OCI-LY3 (cell line): ENCODE results near the gene TLE3.

Experiments used
- H2AFZ ChIP-seq: fragments of 200-600, 300-600 bp; shearing (Covaris generic); 2 replicates; pipeline ENCODE4 v1.6.0; 2014; ENCODE audit warnings: antibody characterized with exemption, low read depth, low read length
- H3K27ac ChIP-seq: fragments of 200-600, 300-600 bp; sonication (generic); 2 replicates; pipeline ENCODE4 v1.5.1; 2014; ENCODE audit warnings: mild to moderate bottlenecking, low read length, moderate library complexity, mixed read lengths
- H3K27me3 ChIP-seq: fragments of 200-600, 300-600 bp; sonication (generic); 2 replicates; pipeline ENCODE4 v1.6.1; 2014; ENCODE audit warnings: low read depth, low read length, mixed read lengths
- H3K36me3 ChIP-seq: fragments of 200-600, 300-600 bp; sonication (generic); replicated peaks from 2 replicates; pipeline ENCODE3; 2014; ENCODE audit warnings: low read depth, low read length, mixed read lengths
- H3K4me1 ChIP-seq: fragments of 300-600, 200-600 bp; sonication (generic); 2 replicates; pipeline ENCODE4 v1.6.1; 2014; ENCODE audit warnings: low read length, mixed read lengths
- H3K4me2 ChIP-seq: fragments of 200-600, 300-600 bp; sonication (generic); 2 replicates; pipeline ENCODE4 v1.6.1; 2014; ENCODE audit warnings: low read length, mixed read lengths
- H3K4me3 ChIP-seq: fragments of 300-600, 200-600 bp; sonication (generic); 2 replicates; pipeline ENCODE4 v1.5.1; 2014; ENCODE audit warnings: antibody characterized with exemption, mild to moderate bottlenecking, low read length, moderate library complexity
- H3K79me2 ChIP-seq: fragments of 300-600, 200-600 bp; shearing (Covaris generic); 2 replicates; pipeline ENCODE4 v1.6.1; 2014; ENCODE audit warnings: mild to moderate bottlenecking, low read length, mixed read lengths
- H3K9ac ChIP-seq: fragments of 300-600, 200-600 bp; shearing (Covaris generic); 2 replicates; pipeline ENCODE4 v1.6.0; 2014; ENCODE audit warnings: mild to moderate bottlenecking, low read length, moderate library complexity
- H3K9me3 ChIP-seq: fragments of 200-600, 300-600 bp; shearing (Covaris generic); 2 replicates; pipeline ENCODE4 v1.6.1; 2014; ENCODE audit warnings: low read length, mixed read lengths; ENCODE audit not compliant: insufficient read depth
- H4K20me1 ChIP-seq: fragments of 200-600, 300-600 bp; sonication (generic); 2 replicates; pipeline ENCODE4 v1.6.1; 2016; ENCODE audit warnings: low read length, mixed read lengths; ENCODE audit not compliant: insufficient read depth
- EZH2phosphoT487 ChIP-seq: fragments of 200-600 bp; shearing (Covaris generic); IDR thresholded peaks from 2 replicates; pipeline ENCODE4 v1.6.1; 2018; ENCODE audit warnings: antibody characterized with exemption, mixed run types, low read depth
- TF ChIP-seq, protein P1 (sequence below): fragments of 200-600, 300-600 bp; sonication (generic); IDR thresholded peaks from 2 replicates; pipeline ENCODE4 v1.5.1; 2014; ENCODE audit warnings: antibody characterized with exemption, low read length, low read depth

TLE3 gene

DNA sequence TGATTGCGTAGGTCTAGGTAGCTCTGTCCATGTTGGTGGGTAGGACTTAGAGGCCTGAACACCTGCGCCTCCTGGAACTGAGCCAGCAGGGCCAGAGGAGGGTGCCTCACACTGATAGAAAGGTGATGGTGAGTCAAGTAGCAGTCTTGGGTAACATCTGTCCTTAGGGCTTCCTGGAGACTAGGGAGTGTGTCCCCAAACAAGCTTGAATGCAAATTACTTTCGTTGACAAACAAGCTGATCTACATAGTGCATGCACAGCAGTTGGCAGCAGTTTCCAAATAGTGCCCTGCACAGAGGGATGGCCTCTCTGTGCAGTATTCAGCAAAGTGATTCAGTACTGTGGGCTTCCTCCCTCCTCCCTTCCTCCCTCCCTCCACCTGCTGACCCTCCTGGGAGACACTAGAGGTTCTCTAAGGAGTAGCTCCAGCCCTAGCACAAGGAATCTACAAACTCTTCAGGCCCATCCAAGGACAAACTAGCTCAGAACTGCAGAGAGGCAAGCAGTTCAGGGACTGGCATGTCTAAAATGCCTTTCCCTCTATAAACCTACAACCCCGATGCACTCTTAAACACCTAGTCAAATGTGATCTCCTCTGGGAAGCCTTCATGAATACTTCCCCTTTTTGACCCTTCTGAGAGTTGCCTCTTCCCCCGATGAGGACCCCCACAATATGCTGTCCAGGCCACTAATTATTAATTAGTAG lies 61.0 kb downstream of the TLE3 start:
- no peaks in the 10 kb centered on the region for H3K27me3 ChIP-seq
- H3K4me2 ChIP-seq: peak overlapping the region; percentile 92
- peak overlapping the region; percentile 96 for H3K27ac ChIP-seq
- no peaks in the 10 kb centered on the region for H4K20me1 ChIP-seq
- TF ChIP-seq EZH2phosphoT487: no peak
- TF ChIP-seq, protein P1, sequence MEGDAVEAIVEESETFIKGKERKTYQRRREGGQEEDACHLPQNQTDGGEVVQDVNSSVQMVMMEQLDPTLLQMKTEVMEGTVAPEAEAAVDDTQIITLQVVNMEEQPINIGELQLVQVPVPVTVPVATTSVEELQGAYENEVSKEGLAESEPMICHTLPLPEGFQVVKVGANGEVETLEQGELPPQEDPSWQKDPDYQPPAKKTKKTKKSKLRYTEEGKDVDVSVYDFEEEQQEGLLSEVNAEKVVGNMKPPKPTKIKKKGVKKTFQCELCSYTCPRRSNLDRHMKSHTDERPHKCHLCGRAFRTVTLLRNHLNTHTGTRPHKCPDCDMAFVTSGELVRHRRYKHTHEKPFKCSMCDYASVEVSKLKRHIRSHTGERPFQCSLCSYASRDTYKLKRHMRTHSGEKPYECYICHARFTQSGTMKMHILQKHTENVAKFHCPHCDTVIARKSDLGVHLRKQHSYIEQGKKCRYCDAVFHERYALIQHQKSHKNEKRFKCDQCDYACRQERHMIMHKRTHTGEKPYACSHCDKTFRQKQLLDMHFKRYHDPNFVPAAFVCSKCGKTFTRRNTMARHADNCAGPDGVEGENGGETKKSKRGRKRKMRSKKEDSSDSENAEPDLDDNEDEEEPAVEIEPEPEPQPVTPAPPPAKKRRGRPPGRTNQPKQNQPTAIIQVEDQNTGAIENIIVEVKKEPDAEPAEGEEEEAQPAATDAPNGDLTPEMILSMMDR: no peak
- H3K4me1 ChIP-seq: peaks cover 77% of the 10 kb centered on the region
- peak overlapping the region; percentile 82 for H3K9ac ChIP-seq
- H3K36me3 ChIP-seq: no peaks in the 10 kb centered on the region
- H3K9me3 ChIP-seq: no peaks in the 10 kb centered on the region
- no peaks in the 10 kb centered on the region for H3K79me2 ChIP-seq
- no peak overlapping the region for H2AFZ ChIP-seq
- peak overlapping the region; percentile 63 for H3K4me3 ChIP-seq

GRCh38 chr15:70035719-70036077 lies 62.0 kb downstream of the TLE3 start:
- Histone ChIP-seq H3K4me2 (peak overlapping the region; percentile 92), H4K20me1 (no peaks in the 10 kb centered on the region), H3K9me3 (no peaks in the 10 kb centered on the region), H3K4me3 (peak overlapping the region; percentile 64), H2AFZ (no peak overlapping the region), H3K27ac (peak overlapping the region; percentile 96), H3K27me3 (no peaks in the 10 kb centered on the region), H3K9ac (peak overlapping the region; percentile 82), H3K4me1 (peaks cover 75% of the 10 kb centered on the region), H3K79me2 (no peaks in the 10 kb centered on the region), H3K36me3 (no peaks in the 10 kb centered on the region)
- TF ChIP-seq, protein P1: no peak
- no peak for TF ChIP-seq EZH2phosphoT487

DNA sequence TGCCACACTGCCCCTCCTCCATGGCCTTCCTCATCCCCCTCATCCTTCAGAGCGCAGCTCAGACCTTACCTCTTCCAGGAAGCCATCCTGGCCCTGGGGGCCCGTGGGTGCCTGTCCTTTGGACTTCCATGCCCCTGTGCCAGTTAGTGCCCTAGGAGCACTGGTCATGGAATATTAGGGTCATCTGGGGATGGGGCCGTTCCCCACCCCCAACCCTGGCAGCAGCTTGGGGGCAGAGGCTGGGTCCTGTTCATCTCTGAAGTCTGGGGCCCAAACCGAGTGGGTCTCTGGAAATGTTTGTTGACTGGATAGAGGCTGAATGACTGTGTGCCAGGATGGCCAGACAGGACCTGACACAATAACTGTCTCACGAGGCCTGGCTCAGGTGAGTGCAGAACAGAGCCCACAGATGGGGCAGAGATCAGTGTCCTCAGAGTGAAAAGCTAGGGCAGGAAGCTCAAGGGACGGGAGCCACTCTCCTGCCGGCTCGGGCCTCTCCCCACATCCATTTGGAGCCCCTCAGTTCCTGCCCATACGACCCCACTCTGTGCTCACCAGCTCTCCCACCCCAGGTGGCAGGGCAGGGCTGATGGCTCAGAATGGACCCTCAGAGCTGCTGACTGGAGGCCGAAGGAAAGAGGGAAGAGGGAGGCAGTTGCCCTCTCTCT lies 62.5 kb downstream of the TLE3 start:
- H3K4me1 ChIP-seq: peaks cover 70% of the 10 kb centered on the region
- H3K9ac ChIP-seq: peak overlapping the region; percentile 79
- peak overlapping the region; percentile 92 for H3K4me2 ChIP-seq
- peak overlapping the region; percentile 17; the same call in 1 of the 2 replicates for H3K4me3 ChIP-seq
- no peak for TF ChIP-seq EZH2phosphoT487
- TF ChIP-seq, protein P1: no peak
- H3K27me3 ChIP-seq: no peaks in the 10 kb centered on the region
- H3K27ac ChIP-seq: peak overlapping the region; percentile 96
- no peaks in the 10 kb centered on the region for H3K9me3 ChIP-seq
- no peak overlapping the region for H2AFZ ChIP-seq
- H3K36me3 ChIP-seq: no peaks in the 10 kb centered on the region
- no peaks in the 10 kb centered on the region for H4K20me1 ChIP-seq
- H3K79me2 ChIP-seq: no peaks in the 10 kb centered on the region

- no peak overlapping the region for H3K4me3 ChIP-seq
- no peaks in the 10 kb centered on the region for H4K20me1 ChIP-seq
- no peak for TF ChIP-seq EZH2phosphoT487
- TF ChIP-seq, protein P1: no peak
- peak overlapping the region; percentile 79; the same call in 1 of the 2 replicates for H3K9ac ChIP-seq
- H2AFZ ChIP-seq: no peak overlapping the region
- no peaks in the 10 kb centered on the region for H3K36me3 ChIP-seq
- H3K9me3 ChIP-seq: no peaks in the 10 kb centered on the region
- H3K27ac ChIP-seq: peak overlapping the region; percentile 96
- no peaks in the 10 kb centered on the region for H3K27me3 ChIP-seq
- peaks cover 64% of the 10 kb centered on the region for H3K4me1 ChIP-seq
- H3K79me2 ChIP-seq: no peaks in the 10 kb centered on the region
- peak overlapping the region; percentile 92 for H3K4me2 ChIP-seq
These were observed 63.1 kb downstream of the TLE3 start for GRCh38 chr15:70034596-70034995.
